Activated T-cell treated with anti-CD3 and anti-CD28 coated beads for 24 hours (primary cell): ENCODE data around the gene FAM53C.

Source experiments
- DNase-seq: peaks from one replicate; pipeline ENCODE4 v3.0.0-alpha.2; 2020; ENCODE audit warnings: low read depth

Gene FAM53C

GRCh38 chr5:138391859-138392386, 53.9 kb downstream of the FAM53C start:
- no peak for DNase-seq
